GM18498 (cell line): ENCODE data around the gene XRN1.
"Not testable (repeated sequence)": the region's sequence is repeated elsewhere in the genome, so short reads cannot be mapped to it uniquely, and the experiment has no call there.

Source experiments
- ATAC-seq: cut with Tn5 transposase; IDR thresholded peaks from one replicate; pipeline ENCODE4 v1.9.1; 2021; ENCODE audit warnings: mild to moderate bottlenecking, moderate library complexity; ENCODE audit not compliant: unreplicated experiment

XRN1 gene, protein sequence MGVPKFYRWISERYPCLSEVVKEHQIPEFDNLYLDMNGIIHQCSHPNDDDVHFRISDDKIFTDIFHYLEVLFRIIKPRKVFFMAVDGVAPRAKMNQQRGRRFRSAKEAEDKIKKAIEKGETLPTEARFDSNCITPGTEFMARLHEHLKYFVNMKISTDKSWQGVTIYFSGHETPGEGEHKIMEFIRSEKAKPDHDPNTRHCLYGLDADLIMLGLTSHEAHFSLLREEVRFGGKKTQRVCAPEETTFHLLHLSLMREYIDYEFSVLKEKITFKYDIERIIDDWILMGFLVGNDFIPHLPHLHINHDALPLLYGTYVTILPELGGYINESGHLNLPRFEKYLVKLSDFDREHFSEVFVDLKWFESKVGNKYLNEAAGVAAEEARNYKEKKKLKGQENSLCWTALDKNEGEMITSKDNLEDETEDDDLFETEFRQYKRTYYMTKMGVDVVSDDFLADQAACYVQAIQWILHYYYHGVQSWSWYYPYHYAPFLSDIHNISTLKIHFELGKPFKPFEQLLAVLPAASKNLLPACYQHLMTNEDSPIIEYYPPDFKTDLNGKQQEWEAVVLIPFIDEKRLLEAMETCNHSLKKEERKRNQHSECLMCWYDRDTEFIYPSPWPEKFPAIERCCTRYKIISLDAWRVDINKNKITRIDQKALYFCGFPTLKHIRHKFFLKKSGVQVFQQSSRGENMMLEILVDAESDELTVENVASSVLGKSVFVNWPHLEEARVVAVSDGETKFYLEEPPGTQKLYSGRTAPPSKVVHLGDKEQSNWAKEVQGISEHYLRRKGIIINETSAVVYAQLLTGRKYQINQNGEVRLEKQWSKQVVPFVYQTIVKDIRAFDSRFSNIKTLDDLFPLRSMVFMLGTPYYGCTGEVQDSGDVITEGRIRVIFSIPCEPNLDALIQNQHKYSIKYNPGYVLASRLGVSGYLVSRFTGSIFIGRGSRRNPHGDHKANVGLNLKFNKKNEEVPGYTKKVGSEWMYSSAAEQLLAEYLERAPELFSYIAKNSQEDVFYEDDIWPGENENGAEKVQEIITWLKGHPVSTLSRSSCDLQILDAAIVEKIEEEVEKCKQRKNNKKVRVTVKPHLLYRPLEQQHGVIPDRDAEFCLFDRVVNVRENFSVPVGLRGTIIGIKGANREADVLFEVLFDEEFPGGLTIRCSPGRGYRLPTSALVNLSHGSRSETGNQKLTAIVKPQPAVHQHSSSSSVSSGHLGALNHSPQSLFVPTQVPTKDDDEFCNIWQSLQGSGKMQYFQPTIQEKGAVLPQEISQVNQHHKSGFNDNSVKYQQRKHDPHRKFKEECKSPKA (N-terminal part only)

GRCh38 chr3:142447852-142448823 is at the start of gene XRN1:
TSS of gene XRN1 (minus strand) at chr3:142448037. CDS start at chr3:142447944, 93 bp downstream.
- ATAC-seq: peak; percentile 87

DNA sequence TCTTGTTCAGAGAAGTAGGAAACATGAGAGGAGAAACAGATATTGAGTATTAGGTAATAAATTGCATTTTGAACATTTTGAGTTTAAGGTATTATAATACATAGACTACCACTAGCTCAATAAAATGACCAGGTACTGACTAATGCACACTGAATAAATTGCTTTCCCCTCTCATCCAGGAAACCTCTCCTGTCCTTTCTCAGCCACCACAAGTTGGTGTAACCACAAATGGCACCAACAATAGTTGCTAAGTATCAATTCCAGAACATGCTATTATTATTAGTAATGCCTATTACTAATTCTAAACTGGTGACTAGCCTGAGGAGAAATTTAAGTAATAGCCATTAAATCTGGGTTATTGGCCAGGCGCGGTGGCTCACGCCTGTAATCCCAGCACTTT is 47.3 kb upstream of the XRN1 start:
- no peak for ATAC-seq

DNA sequence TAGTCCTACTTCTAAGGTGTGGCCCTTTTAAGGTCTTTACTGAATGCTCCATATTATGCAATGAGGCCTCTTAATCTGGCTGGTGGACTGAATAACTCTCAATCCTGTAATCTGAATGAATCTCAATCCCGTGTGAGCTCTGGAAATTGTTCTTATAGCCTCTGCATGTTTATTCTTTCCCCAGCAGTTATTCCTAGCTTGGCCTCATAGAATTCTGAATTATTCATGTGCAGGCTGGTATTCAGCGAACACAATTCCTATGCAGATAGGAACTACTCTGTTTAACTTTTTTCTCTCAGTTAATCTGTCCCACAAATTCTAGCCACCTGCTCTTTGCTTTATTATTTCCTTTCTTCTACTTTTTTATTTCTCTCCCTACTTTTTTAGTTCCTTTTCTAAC is 44.3 kb upstream of the XRN1 start:
- no peak for ATAC-seq

GRCh38 chr3:142489572-142490323 is 41.9 kb upstream of the XRN1 start:
- ATAC-seq: no peak

DNA sequence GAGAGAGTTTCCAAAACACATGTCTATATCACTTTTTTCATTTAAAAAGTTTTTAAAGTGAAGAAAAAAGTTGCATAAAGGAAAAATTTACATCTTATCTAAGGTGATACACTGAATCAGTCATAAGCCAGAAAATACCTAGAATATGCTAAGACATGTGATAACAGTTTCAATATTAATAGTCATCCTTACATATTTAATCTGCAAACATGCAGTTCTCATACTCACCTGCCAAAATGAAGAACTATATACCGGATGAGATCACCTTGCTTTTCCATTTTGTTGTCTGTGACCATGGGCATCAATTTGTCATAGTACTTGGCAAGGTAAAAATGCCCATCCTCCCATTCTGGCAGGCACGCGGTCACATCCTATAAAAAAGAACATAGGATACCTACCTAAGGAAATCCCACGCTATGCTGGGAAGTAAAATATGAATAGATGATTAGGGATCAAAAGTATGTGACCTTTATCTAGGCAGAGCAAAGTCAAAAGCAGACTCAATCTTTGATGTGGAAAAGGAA is 37.1 kb upstream of the XRN1 start:
- ATAC-seq: no peak

- no peak for ATAC-seq
Observed at GRCh38 chr3:142481196-142481595, 33.4 kb upstream of the XRN1 start.

DNA sequence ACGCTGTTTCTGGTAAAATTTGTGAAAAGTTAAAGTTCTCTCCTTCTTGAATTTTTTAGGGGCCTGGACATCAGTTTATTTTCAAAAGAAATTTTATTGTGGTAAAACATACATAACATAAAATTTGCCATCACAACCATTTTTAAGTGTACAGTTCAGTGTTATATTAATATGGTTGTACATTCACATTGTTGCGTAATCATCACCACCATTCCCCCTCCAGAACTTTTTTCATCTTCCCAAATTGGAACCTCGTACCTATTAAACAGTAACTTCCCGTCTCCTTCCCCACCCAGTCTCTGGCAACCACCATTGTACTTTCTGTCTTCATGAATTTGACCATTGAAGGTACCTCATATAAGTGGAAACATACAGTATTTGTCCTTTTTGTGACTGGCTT is 23.0 kb upstream of the XRN1 start:
- no peak for ATAC-seq

GRCh38 chr3:142468456-142468855 is 20.6 kb upstream of the XRN1 start:
- ATAC-seq: no peak

DNA sequence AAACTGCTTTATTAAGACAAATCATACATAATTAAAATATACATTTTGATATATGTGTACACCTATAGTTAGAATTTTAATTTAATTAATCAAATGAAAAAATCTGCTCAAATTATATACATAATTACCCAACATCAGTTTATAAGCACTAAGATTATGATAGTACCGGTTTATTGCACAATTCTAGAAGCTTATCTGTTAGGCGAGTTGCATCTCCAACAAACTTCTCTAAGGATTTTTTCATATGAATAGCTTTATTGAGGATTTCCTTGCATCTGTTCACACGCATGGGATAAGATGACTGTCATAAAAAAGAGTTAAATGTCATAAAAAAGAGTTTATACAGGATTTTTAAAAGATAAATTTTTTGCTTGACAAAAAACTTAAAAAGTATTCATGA is 19.9 kb upstream of the XRN1 start:
- ATAC-seq: no peak

- ATAC-seq: no peak
Observed at GRCh38 chr3:142460689-142461088, 12.9 kb upstream of the XRN1 start.

DNA sequence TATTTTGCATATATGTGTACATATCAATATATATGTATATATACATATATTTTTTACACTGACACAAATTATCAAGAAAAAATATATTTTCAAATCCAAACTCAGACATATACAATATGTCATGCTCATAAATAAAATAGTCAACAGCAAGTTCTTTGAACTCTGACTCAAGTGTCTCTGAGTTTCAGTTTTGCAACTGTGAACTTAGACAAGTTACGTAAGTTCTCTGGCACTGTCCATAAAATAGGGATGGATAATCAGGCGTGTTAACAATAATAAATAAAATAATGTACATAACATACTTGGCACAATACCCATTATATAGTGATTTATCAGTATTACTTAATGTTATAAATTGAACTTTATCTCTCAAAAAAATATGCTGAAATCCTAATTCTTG is 12.1 kb upstream of the XRN1 start:
- no peak for ATAC-seq

DNA sequence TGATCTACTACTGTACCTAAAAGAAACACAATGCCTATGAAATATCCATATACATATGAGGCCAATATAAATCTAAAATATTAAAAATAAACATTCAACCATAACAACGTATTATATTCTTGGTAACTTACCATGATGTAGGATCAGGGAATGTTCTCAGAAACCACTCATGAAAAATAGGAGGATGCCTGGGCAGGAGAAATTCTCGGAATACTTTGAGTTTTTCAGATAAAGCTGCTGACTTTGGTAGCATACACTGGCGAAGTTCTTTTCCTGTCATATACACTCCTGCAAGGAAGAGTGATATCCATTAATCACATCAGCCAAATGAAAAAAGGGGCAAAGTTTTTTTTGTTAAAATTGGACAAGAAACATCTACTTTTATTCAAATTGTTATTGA is 11.3 kb upstream of the XRN1 start:
- no peak for ATAC-seq

DNA sequence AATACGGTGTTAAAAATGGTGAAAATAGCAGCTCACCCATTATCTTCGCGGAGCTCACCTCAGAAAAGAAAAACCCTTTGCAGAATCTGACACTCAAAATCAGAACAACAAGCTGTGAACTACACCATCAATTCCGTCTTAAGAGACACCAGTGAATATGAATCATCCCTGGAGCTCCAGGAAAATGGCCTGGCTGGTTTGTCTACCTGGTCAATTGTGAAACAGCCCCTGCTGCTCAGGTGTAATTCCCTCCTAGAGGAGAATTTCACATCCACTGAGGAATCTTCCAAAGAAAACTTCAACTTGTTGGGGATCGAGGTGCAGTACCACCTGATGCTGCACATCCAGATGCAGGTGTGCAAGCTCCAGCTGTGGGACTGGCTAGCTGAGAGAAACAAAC is 3.0 kb upstream of the XRN1 start:
- no peak for ATAC-seq

DNA sequence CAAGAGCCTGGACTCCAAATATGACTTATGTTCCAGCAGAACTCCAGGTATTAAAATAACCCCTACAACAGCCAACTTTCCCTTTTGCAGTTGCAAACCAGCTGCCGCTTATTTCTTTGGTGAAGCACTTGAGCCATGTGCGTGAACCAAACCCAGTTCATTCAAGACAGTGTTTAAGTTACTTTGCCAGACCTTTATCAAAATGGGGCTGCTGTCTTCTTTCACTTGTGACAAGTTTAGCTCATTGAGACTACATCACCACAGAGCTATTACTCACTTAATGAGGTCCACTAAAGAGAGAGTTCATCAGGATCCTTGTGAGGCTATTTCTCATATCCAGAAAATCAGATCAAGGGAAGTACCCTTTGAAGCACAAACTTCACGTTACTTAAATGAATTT is 2.4 kb upstream of the XRN1 start:
- ATAC-seq: no peak

- ATAC-seq: peak; percentile 35
Observed at GRCh38 chr3:142447301-142447851, 461 bp downstream of the XRN1 start.

DNA sequence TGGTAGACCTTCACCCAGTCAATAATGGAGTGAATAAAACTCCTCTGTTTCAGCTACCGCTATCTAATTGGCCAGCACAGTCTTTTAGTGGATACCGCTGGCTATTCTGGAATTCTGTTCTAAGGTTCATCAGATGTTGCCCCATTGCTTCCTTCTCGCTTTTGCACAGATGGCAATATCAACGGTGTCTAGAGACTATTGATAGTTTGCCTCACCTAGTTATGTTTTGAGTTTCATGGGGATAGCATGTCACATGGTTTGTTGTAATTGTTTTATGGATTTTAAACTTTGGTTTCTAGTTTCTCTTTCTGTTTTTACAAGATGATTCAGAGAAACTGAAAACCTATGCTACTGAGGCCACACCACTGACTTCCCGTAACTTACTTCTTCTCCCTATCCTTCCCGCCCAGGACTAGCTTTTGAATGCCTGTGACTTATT is 2.0 kb downstream of the XRN1 start:
- ATAC-seq: peak; percentile 48

GRCh38 chr3:142444343-142444742 is 3.5 kb downstream of the XRN1 start:
- ATAC-seq: no peak

DNA sequence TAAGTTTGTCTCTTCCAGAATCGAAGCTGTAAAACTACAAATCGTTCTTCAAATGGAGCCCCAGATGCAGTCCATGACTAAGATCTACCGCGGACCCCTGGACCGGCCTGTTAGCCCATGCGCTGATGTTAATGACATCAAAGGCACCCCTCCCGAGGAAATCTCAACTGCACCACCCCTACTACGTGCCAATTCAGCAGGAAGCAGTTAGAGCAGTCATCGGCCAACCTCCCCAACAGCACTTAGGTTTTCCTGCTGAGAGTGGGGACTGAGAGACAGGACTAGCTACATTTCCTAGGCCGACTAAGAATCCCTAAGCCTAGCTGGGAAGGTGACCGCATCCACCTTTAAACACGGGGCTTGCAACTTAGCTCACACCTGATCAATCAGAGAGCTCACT is 4.8 kb downstream of the XRN1 start:
- not testable (repeated sequence) for ATAC-seq
